NCI-H2196 treated with DMSO at 0.1 percent for 48 hours (cell line): Measurements from ENCODE around the gene PDSS1.

Experiments used
- DNase-seq: peaks from one replicate; lab custom pipeline; 2025; ENCODE audit not compliant: unreplicated experiment; lab: John Stamatoyannopoulos, UW

The PDSS1 gene

GRCh38 chr10:26792758-26793495 lies 95.4 kb downstream of the PDSS1 start:
- no peak for DNase-seq
